NT2/D1 (cell line): ENCODE measurements around the gene CDCA3.

ENCODE experiments used
- DNase-seq: peaks from one replicate; pipeline ENCODE4 v3.0.0-alpha.2; 2011; ENCODE audit warnings: low read depth, low spot score
- H3K27me3 ChIP-seq: 2 replicates; pipeline ENCODE4 v1.6.0; 2011; ENCODE audit warnings: mild to moderate bottlenecking; ENCODE audit not compliant: insufficient read length, insufficient read depth
- H3K36me3 ChIP-seq: 2 replicates; pipeline ENCODE4 v1.6.1; 2011; ENCODE audit warnings: mild to moderate bottlenecking, low read length, mixed read lengths; ENCODE audit not compliant: insufficient read depth, insufficient read length
- H3K4me1 ChIP-seq: 2 replicates; pipeline ENCODE4 v1.5.1; 2011; ENCODE audit not compliant: insufficient read depth, insufficient read length
- H3K4me3 ChIP-seq: 2 replicates; pipeline ENCODE4 v1.5.1; 2011; ENCODE audit warnings: low read depth; ENCODE audit not compliant: insufficient read length
- H3K9ac ChIP-seq: 2 replicates; pipeline ENCODE4 v1.6.0; 2011; ENCODE audit warnings: low read depth; ENCODE audit not compliant: insufficient read length
- H3K9me3 ChIP-seq: 2 replicates; pipeline ENCODE4 v1.5.1; 2011; ENCODE audit warnings: mild to moderate bottlenecking, low read length; ENCODE audit not compliant: insufficient read depth
- SUZ12 ChIP-seq: IDR thresholded peaks from 2 replicates; pipeline ENCODE4 v1.6.1; 2011; ENCODE audit not compliant: insufficient read length, insufficient read depth; ENCODE audit errors: extremely low read depth
- YY1 ChIP-seq: IDR thresholded peaks from 2 replicates; pipeline ENCODE4 v1.6.1; 2011; ENCODE audit not compliant: insufficient read length, insufficient read depth
- ZNF274 ChIP-seq: IDR thresholded peaks from 2 replicates; pipeline ENCODE4 v1.6.1; 2011; ENCODE audit warnings: mild to moderate bottlenecking, low read depth, low read length

Gene CDCA3

DNA sequence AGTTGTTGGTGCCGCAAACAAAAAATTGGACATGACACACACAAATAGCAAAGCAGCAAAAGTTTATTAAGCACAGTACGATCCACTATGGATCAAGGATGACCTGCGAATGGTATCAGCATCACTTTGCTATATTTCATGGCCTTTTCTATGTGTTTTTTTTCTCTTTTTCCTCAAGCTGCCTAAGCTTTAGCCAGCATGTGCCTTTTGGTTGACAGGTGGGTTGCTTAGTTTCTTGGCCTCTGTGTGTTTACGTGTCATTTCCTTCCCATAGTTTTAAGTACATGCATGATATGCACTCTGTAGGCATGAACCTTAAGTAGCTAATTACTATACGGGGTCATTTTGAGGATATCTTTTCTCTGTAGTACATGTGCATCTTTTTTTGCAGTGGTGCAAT is 51.9 kb downstream of the CDCA3 start:
- no peaks in the 10 kb centered on the region for H3K36me3 ChIP-seq
- H3K9me3 ChIP-seq, result no peaks in the 10 kb centered on the region; the same call in 1 of the 2 replicates
- no peaks in the 10 kb centered on the region for H3K4me1 ChIP-seq
- no peaks in the 10 kb centered on the region for H3K27me3 ChIP-seq
- H3K4me3 ChIP-seq, result no peak overlapping the region
- no peak overlapping the region for H3K9ac ChIP-seq
- no peak for DNase-seq
- no peak for TF ChIP-seq ZNF274
- TF ChIP-seq SUZ12, result no peak
- no peak for TF ChIP-seq YY1
